Hematopoietic multipotent progenitor cell (in vitro differentiated cells): ENCODE measurements around the gene TASP1. TPM values are rescaled to one million over a fixed set of nuclear protein-coding genes. Genes with fewer than 3 reads are reported as not detected.
"Not testable (repeated sequence)": the region's sequence is repeated elsewhere in the genome, so short reads cannot be mapped to it uniquely, and the experiment has no call there.

ENCODE experiments used
- DNase-seq, 3 donors: peaks; one replicate each; pipeline ENCODE4 v3.0.0-alpha.2; 2011 to 2015; ENCODE audit warnings: low read depth in 2 of 3, low spot score in 2 of 3
- total RNA-seq: library from RNA; depleted of rRNA; stranded (reverse); fragments of >200 nt; gene quantifications from one replicate; pipeline ENCODE4 v1.2.3, GENCODE V29; 2012

The TASP1 gene
- total RNA-seq, 1 donor = 10.5 TPM

DNA sequence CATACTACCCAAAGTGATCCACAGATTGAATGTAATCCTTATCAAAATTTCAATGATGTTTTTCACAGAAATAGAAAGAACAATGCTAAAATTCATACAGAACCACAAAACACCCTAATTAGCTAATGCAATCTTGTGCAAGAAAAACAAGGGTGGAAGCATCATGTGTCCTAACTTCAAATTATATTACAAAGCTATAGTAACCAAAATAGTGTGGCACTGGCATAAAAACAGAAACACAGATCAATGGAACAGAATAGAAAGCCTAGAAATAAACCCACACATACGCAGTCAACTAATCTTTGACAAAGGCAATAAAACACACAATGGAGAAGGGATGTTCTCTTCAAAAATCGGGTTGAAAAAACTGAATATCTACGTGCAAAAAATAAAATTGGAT, 131.1 kb downstream of the TASP1 start:
- DNase-seq = no peak

DNA sequence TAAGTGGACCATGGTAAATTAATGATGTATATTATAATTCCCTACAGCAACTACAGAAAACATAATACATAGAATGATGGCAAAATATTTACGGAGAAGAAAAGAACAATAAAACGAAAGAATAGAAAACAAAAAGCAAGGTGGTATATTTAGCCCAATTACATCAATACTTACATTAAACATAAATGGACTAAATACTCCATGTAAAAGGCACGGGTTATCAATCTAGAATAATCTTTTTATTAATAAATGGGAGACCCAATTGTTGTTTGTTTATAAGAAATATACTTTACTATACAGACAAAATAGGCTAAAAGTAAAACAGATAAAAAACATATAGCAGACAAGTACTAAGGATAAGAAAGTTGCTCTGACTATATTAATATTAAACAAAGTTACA, 137.2 kb downstream of the TASP1 start:
- no peak for DNase-seq

DNA sequence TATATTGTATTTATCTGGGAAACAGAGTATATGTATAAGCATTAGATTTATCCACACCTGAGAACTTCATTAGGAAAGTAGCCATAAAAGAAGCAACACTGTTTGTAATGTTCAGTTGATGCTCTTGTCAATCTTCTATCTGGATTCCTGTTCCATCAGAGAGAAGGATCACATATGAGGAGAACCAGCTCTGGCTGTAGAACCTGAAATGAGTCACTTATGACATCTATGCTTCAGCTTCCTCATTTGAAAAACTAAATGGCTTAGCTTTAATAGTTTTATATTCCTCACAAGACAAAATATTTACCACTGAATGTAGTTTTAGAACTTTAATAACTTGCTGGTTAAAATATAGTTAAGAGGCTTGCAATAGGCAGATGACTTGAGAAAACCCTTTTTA, 144.7 kb downstream of the TASP1 start:
- peak in 1 of 3 donors; percentile 5 for DNase-seq

DNA sequence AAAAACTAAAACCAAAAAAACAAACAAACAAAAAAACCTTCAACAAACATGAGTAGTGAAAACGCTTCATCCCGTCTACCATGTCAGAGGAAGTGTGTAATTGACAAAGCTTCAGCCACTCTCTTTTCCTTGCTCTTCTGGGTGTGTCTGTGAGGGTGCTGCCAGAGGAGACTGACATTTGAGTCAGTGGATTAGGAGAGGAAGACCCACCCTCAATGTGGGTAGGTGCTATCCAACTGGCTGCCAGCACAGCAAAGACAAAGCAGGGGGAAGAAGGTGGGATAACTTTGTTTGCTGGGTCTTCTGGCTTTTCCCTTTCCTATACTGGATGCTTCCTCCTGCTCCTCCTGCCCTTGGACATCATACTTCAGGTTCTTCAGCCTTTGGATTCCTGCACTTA, 145.6 kb downstream of the TASP1 start:
- DNase-seq = no peak

DNA sequence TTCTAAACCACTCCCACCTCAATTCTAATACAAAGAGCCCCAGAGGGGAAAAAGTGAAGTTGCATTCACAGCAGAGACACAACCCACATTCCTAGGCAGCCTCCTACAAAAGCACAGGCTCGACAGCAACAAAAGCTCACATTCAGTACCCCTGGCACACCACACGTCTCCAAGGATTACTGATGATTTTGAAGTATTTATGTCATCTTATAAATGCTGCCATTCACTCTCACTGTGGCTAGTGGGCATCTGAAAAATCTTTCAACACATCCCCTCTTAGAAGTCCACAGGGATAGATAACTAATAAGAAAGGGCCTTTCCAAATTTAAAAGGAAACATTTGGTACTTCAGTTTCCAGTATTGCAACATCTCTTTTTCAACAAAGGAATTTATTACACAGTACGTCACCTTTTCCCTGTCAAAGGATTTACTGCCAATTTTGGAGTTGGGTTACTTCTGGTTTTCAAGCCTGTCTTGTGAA, 146.7 kb downstream of the TASP1 start:
- DNase-seq = peak in 1 of 3 donors; percentile 10

DNA sequence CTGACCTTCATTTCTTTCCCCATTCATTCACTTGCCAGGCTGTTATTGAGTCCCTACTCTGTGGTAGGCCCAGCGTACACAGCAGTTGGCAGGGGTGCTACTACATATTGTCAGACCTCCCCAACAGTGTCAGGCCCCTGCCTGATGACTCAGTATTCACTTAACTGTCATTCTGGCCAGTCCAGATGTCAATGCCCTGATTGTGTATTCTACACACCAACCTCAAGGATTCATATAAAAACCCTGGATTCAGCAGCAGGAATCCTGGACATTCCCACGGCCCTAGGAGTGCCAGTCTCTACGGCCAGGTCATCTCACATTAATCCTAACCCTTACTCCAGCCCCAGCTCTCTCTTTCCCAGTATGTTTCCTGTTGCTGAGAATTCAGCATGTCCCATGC, 151.5 kb downstream of the TASP1 start:
- DNase-seq = no peak

DNA sequence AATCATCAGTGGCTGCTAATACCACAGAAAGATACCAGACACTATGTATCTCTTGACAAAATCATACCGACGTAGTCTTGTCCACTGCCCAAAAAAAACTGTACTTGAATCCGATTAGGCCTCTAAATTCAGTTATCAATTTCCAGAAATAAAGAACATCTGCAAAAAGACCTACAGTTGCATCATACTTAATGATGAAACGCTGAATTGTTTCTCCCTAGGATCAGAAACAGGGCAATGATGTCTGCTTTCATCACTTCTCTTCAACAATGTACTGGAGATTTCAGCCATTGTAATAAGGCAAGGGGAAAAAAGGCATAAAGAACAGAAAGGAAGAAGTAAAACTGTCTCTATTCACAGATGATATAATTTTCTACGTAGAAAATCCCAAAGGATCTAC, 152.0 kb downstream of the TASP1 start:
- no peak for DNase-seq

DNA sequence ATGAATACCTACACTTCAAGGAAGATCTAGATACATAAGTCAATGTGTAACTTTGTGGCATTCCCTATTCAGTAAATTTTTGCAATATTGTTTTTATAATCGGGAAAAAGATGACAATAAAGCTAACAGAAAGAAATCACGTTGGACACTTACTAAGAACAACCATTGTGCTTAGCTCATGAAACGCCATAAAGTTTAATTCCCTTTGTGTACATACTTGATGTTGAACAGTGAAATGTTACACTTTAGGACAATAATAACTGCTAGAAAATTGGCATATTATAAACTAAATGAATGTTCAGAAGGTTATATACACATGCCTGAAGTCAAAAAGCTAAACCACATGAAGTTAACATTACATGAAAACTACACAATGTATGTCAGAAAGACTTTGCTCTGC, 153.2 kb downstream of the TASP1 start:
- DNase-seq = no peak

DNA sequence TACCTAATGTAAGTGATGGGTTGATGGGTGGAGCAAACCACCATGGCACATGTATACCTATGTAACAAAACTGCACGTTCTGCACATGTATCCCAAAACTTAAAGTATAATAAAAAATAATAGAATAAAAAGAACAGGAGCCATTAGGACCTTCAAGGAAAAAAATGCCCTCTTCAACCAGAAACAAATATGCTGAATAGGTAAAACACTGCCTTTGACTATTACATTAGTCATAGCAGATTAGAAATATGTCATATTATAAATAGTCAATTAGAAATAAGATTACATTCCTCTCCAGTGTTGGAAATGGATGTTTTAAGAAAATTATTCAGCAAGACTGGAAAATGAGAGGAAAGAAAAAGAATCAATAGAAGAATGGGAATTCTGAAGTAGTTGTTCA, 153.7 kb downstream of the TASP1 start:
- DNase-seq = not testable (repeated sequence)

DNA sequence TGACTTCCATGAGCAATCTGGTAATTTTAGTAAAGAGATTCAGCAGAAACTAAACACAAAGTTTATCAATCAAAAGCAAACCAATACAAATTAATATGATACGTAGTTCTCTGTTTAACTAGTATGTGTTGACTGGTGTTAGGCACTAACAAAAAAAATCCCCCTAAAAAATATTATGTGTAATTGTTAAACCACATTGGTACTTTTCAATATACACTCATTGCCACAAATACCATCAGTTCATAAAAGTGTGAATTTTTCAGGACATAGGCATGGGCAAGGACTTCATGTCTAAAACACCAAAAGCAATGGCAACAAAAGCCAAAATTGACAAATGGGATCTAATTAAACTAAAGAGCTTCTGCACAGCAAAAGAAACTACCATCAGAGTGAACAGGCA, 155.3 kb downstream of the TASP1 start:
- DNase-seq = not testable (repeated sequence)

DNA sequence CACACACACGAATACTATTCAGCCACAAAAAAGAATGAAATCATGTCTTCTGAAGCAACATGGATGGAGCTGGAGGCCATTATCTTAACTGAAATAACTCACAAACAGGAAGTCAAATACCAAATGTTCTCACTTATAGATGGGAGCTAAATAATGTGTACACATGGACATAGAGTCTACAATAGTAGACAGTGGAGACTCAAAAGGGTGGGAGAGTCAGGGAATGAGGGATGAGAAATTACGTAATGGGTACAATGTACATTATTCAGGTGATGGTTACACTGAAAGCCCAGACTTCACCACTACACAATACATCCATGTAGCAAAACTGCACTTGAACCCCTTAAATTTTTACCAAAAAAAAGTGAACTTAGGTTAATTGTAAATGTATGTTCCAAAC, 160.4 kb downstream of the TASP1 start:
- DNase-seq = no peak

DNA sequence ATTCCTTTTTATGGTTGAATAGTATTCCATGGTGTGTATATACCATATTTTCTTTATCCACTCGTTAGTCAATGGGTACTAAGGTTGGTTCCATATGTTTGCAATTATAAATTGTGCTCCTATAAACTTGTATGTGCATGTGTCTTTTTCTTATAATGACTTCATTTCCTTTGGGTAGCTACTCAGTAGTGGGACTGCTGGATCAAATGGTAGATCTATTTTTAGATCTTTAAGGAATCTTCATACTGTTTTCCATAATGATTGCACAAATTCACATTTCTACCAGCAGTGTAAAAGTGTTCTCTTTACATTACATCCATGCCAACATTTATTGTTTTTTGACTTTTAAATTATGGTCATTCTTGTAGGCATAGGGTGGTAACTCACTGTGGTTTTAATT, 164.3 kb downstream of the TASP1 start:
- no peak for DNase-seq

DNA sequence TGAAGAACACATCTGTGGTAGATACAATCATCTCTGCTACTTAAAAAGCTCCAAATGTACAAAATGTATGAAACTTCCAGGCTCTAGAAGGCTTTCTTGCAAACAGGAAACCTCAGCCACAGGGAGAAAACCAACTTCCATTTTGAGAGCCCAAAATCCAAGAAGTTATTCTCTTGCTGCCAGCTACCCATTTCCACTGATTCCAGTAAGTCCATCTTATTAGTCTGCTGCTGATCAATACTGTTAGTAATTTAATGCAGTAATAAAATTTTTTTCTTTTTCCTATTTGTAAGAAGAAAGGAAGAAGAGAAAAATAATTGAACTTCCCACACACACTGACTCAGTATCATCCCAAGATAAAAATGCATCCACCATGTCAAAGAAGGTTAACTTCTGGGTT, 169.5 kb downstream of the TASP1 start:
- DNase-seq = no peak

DNA sequence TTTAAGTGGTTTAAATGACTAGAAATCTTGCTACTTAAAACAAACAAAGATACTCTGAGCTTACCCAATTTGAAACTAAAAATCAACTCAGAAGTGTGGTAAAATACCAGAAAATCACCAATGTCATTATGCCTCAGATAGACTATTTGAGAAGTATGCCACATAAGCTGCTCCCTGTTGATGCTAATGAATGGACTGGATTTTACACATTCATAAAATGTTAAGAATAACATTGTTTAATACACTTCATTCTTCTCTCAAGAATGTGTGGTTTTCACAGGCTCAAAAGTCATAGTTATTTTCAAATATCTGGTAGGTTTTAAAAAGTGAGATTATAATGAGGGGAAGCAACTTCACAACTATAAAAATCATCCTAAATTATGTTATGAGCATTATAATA, 170.6 kb downstream of the TASP1 start:
- no peak for DNase-seq

DNA sequence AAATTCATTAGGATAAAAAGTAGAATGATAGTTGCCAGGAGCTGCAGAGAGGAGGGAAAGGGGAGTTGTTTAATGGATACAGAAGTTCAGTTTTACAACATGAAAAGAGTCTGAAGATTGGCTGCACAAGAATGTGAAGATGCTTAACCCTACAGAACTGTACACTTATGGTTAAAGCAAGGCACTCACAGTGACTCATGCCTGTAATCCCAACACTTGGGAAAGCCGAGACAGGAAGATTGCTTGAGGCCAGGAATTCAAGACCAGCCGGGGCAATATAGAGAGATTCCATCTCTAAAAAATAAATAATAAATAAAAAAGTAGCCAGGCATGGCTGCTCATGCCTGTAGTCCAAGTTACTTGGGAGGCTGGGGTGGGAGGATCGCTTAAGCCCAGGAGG, 174.0 kb downstream of the TASP1 start:
- no peak for DNase-seq

DNA sequence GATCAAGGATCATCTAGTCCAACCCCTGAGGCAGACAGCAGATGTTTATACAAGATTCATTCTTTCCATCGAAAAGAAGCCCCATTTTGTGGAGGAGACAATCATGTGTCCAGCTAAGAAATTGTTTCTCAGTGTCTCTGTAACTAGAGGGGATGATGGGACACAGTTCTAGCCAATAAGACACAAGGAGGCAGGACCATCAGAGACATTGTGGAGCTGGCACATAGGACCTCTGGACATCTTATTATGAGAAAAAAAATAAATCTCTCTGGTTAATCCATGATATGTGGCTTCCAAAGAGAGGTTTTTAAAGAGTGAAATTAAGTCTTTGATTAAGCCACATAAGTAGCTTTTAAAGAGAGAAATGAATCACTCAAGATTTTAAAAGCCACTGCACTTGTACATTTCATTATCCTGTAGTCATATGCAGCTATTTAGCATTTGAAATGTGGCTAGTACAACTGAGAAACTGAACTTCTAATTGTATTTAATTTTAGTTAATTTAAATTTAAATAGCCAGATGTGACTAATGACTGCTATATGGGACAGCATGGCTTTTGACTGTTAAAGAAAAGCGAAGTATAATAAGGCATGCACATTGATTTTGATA, 176.8 kb downstream of the TASP1 start:
- no peak for DNase-seq

DNA sequence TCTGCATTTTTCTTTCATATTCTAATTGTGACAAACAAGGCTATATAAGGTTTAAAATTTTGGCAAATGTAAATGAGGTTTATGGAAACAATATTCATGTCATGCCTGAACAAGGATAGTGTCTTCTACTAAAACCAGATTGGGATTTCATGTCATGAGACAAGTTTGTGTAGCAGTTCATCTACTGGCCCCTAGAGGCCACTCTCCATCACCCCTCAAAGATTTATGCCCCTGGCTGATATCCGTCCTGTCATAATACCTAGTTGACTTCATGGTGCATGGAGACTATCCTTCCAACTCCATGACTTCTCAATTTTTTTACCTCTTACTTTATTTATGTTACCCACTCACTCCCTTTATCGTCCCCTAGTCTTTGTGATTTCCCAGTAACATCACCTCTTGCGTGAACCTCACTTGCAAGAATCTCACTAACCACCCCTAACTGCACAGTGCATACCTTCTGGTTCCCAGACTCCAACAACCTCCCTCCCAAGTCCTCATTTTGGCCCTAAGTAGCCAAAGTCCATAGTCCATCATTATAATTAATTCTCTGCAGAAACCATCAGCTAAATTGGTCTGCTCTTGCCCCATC, 179.8 kb downstream of the TASP1 start:
- DNase-seq = peak in 2 of 3 donors; percentile 7 to 8

DNA sequence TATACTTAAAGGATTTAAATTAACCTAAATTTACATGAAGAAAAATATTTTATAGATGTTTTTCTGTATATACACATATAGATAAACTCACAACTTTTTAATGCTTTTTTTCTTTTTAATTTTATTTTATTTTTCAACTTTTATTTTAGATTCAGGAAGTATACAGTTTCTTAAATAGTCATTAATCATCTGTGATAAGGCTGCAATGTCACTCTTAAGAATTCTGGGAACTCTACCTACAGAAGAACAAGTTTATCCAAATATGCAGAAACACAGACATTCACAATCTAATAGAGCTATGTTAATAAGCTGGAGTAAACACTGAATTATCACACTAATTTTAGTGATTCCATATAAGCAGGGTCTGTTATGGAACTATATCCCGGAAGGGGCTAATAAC, 181.2 kb downstream of the TASP1 start:
- no peak for DNase-seq

DNA sequence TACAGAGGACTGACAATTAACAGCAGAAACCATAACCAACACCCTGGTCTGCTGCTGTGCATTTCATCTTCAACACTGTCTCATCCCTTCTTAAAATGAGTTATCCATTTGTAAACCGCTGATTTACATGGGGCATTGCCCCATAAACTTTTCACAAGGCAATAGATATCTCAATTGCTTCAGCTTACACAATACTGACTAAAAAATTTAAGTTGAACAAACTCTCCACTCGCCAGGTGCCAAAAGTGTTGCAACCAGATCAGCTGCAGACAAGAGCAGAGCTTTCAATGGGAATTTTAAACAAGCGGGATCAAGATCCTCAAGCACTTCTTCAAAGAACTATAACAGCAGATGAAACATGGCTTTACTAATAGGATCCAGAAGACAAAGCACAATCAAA, 183.0 kb downstream of the TASP1 start:
- DNase-seq = no peak

DNA sequence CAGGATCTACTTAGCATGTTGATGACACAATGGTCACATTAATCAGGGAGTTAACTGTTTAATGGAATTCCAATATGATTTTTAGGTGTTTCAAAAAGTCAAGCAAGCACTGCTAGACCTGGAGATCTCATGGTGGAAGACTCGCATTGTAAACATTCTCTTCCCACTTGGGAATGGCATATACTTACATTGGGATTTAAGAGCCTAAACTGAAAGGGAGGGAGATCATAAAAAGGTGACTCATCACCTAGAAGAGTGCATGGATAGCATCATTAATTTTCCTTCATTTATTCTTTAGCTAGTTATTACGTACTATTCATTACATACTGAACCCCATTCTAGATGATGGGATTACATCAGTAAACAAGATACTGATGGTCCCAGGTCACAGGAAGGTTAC, 185.4 kb downstream of the TASP1 start:
- DNase-seq = no peak

DNA sequence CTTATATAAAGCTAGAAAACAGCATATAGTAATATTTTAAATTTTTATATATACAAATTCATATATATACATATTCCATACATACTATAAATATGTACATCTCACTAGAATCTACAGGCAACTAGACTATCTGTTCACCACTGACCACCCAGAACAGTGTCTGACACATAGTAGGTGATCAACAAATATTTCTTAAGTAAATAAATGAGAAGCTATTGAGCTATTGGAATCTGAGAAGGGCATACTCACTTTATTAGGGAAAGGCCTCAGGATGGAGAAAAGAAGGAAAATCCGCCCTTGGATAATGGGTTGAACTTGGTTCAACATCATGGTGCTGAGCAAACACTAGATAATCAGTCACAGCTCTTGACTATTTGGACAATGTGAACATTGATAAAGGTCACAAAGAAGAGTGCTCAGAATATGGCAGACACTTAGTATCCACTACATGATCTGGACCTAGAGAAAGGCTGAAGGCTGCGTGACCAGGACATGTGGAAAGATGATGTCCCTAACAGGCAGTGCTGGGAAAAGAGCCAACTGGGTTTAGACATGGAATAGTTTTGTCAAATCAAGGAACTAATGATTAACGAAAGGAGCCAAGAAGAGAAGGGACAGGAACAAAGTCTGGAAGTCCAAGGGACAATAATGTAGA, 186.1 kb downstream of the TASP1 start:
- DNase-seq = no peak

DNA sequence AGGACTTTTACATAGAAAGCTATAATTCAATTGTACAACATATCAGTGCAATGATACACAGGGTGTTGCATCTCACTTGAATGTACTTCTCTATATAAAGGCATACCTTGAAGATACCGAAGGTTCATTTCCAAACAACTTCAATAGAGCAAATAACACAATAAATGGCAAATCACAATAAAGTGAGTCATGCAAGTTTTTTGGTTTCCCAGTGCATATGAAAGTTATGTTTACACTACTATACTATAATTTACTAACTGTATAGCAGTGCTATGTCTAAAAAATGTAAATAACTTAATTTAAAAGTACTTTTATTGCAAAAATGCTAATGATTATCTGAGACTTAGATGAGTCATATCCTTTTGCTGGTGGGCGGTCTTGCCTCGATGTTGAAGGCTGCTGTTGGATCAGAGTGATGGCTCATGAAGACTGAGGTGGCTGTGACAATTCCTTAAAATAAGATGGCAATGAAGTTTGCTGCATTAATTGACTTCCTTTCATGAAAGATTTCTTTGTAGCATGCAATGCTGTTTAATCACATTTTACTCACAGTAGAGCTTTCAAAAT, 188.8 kb downstream of the TASP1 start:
- no peak for DNase-seq
